ENCODE data around the gene MAP6D1.

Gene MAP6D1

GRCh38 chr3:183810643-183811594, 14.5 kb downstream of the MAP6D1 start:
- Histone ChIP-seq H3K4me2 (ENCODE audit: low read length) (no peak overlapping the region), H3K4me3 (ENCODE audit: low read length) (no peak overlapping the region), H3K36me3 (ENCODE audit: insufficient read depth, low read length) (peaks cover 79% of the 10 kb centered on the region), H3K9me3 (replicated peaks; ENCODE audit: low read length) (no peaks in the 10 kb centered on the region), H3K9ac (ENCODE audit: low read depth, low read length) (no peak overlapping the region), H3K4me1 (ENCODE audit: control insufficient read depth, insufficient read depth, low read length) (no peaks in the 10 kb centered on the region), H3K27me3 (ENCODE audit: control insufficient read depth, insufficient read depth, low read length) (no peaks in the 10 kb centered on the region)

- Histone ChIP-seq H3K9me3 (replicated peaks; ENCODE audit: low read length) (no peaks in the 10 kb centered on the region), H3K4me1 (ENCODE audit: control insufficient read depth, insufficient read depth, low read length) (no peaks in the 10 kb centered on the region), H3K9ac (ENCODE audit: low read depth, low read length) (no peak overlapping the region), H3K27me3 (ENCODE audit: control insufficient read depth, insufficient read depth, low read length) (no peaks in the 10 kb centered on the region), H3K4me2 (ENCODE audit: low read length) (no peak overlapping the region), H3K4me3 (ENCODE audit: low read length) (no peak overlapping the region), H3K36me3 (ENCODE audit: insufficient read depth, low read length) (peaks cover 87% of the 10 kb centered on the region)
Observed at GRCh38 chr3:183809270-183809669, 16.1 kb downstream of the MAP6D1 start.

- peaks cover 92% of the 10 kb centered on the region for H3K36me3 ChIP-seq (ENCODE audit: insufficient read depth, low read length)
- H3K27me3 ChIP-seq (ENCODE audit: control insufficient read depth, insufficient read depth, low read length), result no peaks in the 10 kb centered on the region
- no peak overlapping the region for H3K4me3 ChIP-seq (ENCODE audit: low read length)
- no peaks in the 10 kb centered on the region for H3K9me3 ChIP-seq (replicated peaks; ENCODE audit: low read length)
- no peak overlapping the region for H3K9ac ChIP-seq (ENCODE audit: low read depth, low read length)
- H3K4me2 ChIP-seq (ENCODE audit: low read length), result no peak overlapping the region
- no peaks in the 10 kb centered on the region for H3K4me1 ChIP-seq (ENCODE audit: control insufficient read depth, insufficient read depth, low read length)
Observed at GRCh38 chr3:183808355-183808754, 17.0 kb downstream of the MAP6D1 start.

- Histone ChIP-seq H3K9ac (ENCODE audit: low read depth, low read length) (no peak overlapping the region), H3K36me3 (ENCODE audit: insufficient read depth, low read length) (peaks cover 92% of the 10 kb centered on the region), H3K4me2 (ENCODE audit: low read length) (no peak overlapping the region)
Observed at GRCh38 chr3:183807881-183808280, 17.5 kb downstream of the MAP6D1 start.

GRCh38 chr3:183807209-183807728, 18.1 kb downstream of the MAP6D1 start:
- H3K4me2 ChIP-seq (ENCODE audit: low read length), result no peak overlapping the region
- no peaks in the 10 kb centered on the region for H3K4me1 ChIP-seq (ENCODE audit: control insufficient read depth, insufficient read depth, low read length)
- H3K36me3 ChIP-seq (ENCODE audit: insufficient read depth, low read length), result peaks cover 91% of the 10 kb centered on the region
- no peak overlapping the region for H3K4me3 ChIP-seq (ENCODE audit: low read length)
- no peaks in the 10 kb centered on the region for H3K9me3 ChIP-seq (replicated peaks; ENCODE audit: low read length)
- H3K27me3 ChIP-seq (ENCODE audit: control insufficient read depth, insufficient read depth, low read length), result no peaks in the 10 kb centered on the region
- H3K9ac ChIP-seq (ENCODE audit: low read depth, low read length), result no peak overlapping the region

More at GRCh38 chr3:183807881-183808280, 17.5 kb downstream of the MAP6D1 start:
- no peaks in the 10 kb centered on the region for H3K4me1 ChIP-seq (ENCODE audit: control insufficient read depth, insufficient read depth, low read length)
- H3K9me3 ChIP-seq (replicated peaks; ENCODE audit: low read length), result no peaks in the 10 kb centered on the region
- no peaks in the 10 kb centered on the region for H3K27me3 ChIP-seq (ENCODE audit: control insufficient read depth, insufficient read depth, low read length)
- H3K4me3 ChIP-seq (ENCODE audit: low read length), result no peak overlapping the region

- no peaks in the 10 kb centered on the region for H3K9me3 ChIP-seq (replicated peaks; ENCODE audit: low read length)
- peaks cover 85% of the 10 kb centered on the region for H3K36me3 ChIP-seq (ENCODE audit: insufficient read depth, low read length)
Observed at GRCh38 chr3:183802989-183803388, 22.4 kb downstream of the MAP6D1 start.

GRCh38 chr3:183801601-183802000, 23.8 kb downstream of the MAP6D1 start:
- Histone ChIP-seq H3K4me2 (ENCODE audit: low read length) (no peak overlapping the region), H3K27me3 (ENCODE audit: control insufficient read depth, insufficient read depth, low read length) (no peaks in the 10 kb centered on the region), H3K9ac (ENCODE audit: low read depth, low read length) (no peak overlapping the region), H3K4me1 (ENCODE audit: control insufficient read depth, insufficient read depth, low read length) (no peaks in the 10 kb centered on the region), H3K9me3 (replicated peaks; ENCODE audit: low read length) (no peaks in the 10 kb centered on the region), H3K4me3 (ENCODE audit: low read length) (no peak overlapping the region), H3K36me3 (ENCODE audit: insufficient read depth, low read length) (peaks cover 80% of the 10 kb centered on the region)

More at GRCh38 chr3:183802989-183803388, 22.4 kb downstream of the MAP6D1 start:
- H3K4me1 ChIP-seq (ENCODE audit: control insufficient read depth, insufficient read depth, low read length), result no peaks in the 10 kb centered on the region
- no peak overlapping the region for H3K4me2 ChIP-seq (ENCODE audit: low read length)
- H3K4me3 ChIP-seq (ENCODE audit: low read length), result no peak overlapping the region
- no peaks in the 10 kb centered on the region for H3K27me3 ChIP-seq (ENCODE audit: control insufficient read depth, insufficient read depth, low read length)
- H3K9ac ChIP-seq (ENCODE audit: low read depth, low read length), result no peak overlapping the region

GRCh38 chr3:183800243-183800863, 25.0 kb downstream of the MAP6D1 start:
- H3K9me3 ChIP-seq (replicated peaks; ENCODE audit: low read length), result no peaks in the 10 kb centered on the region
- H3K4me3 ChIP-seq (ENCODE audit: low read length), result no peak overlapping the region
- peaks cover 74% of the 10 kb centered on the region for H3K36me3 ChIP-seq (ENCODE audit: insufficient read depth, low read length)
- H3K9ac ChIP-seq (ENCODE audit: low read depth, low read length), result no peak overlapping the region
- H3K4me2 ChIP-seq (ENCODE audit: low read length), result no peak overlapping the region
- no peaks in the 10 kb centered on the region for H3K4me1 ChIP-seq (ENCODE audit: control insufficient read depth, insufficient read depth, low read length)
- no peaks in the 10 kb centered on the region for H3K27me3 ChIP-seq (ENCODE audit: control insufficient read depth, insufficient read depth, low read length)

- Histone ChIP-seq H3K9me3 (replicated peaks; ENCODE audit: low read length) (no peaks in the 10 kb centered on the region), H3K9ac (ENCODE audit: low read depth, low read length) (no peak overlapping the region), H3K4me3 (ENCODE audit: low read length) (no peak overlapping the region), H3K4me2 (ENCODE audit: low read length) (no peak overlapping the region), H3K27me3 (ENCODE audit: control insufficient read depth, insufficient read depth, low read length) (no peaks in the 10 kb centered on the region), H3K36me3 (ENCODE audit: insufficient read depth, low read length) (peaks cover 68% of the 10 kb centered on the region), H3K4me1 (ENCODE audit: control insufficient read depth, insufficient read depth, low read length) (no peaks in the 10 kb centered on the region)
Observed at GRCh38 chr3:183799461-183799860, 25.9 kb downstream of the MAP6D1 start.

- Histone ChIP-seq H3K9me3 (replicated peaks; ENCODE audit: low read length) (no peaks in the 10 kb centered on the region), H3K36me3 (ENCODE audit: insufficient read depth, low read length) (peaks cover 64% of the 10 kb centered on the region), H3K4me3 (ENCODE audit: low read length) (no peak overlapping the region), H3K4me1 (ENCODE audit: control insufficient read depth, insufficient read depth, low read length) (no peaks in the 10 kb centered on the region), H3K4me2 (ENCODE audit: low read length) (no peak overlapping the region), H3K27me3 (ENCODE audit: control insufficient read depth, insufficient read depth, low read length) (no peaks in the 10 kb centered on the region), H3K9ac (ENCODE audit: low read depth, low read length) (no peak overlapping the region)
Observed at GRCh38 chr3:183797996-183798395, 27.4 kb downstream of the MAP6D1 start.

GRCh38 chr3:183796372-183796771, 29.0 kb downstream of the MAP6D1 start:
- peaks cover 56% of the 10 kb centered on the region for H3K36me3 ChIP-seq (ENCODE audit: insufficient read depth, low read length)
- no peaks in the 10 kb centered on the region for H3K4me1 ChIP-seq (ENCODE audit: control insufficient read depth, insufficient read depth, low read length)
- H3K4me3 ChIP-seq (ENCODE audit: low read length), result no peak overlapping the region
- H3K9me3 ChIP-seq (replicated peaks; ENCODE audit: low read length), result no peaks in the 10 kb centered on the region
- H3K4me2 ChIP-seq (ENCODE audit: low read length), result no peak overlapping the region
- no peak overlapping the region for H3K9ac ChIP-seq (ENCODE audit: low read depth, low read length)
- H3K27me3 ChIP-seq (ENCODE audit: control insufficient read depth, insufficient read depth, low read length), result no peaks in the 10 kb centered on the region
